Ramos (cell line): ENCODE results near the gene DAGLA.

Experiments used
- in situ Hi-C: fragments of 300-500 bp; cut with MboI; formaldehyde crosslinking; loops from one replicate; pipeline ENCODE4 v1.14.3; 2022; ENCODE audit warnings: low sequenced_read_pairs; ENCODE audit not compliant: unreplicated experiment

DAGLA gene

DNA sequence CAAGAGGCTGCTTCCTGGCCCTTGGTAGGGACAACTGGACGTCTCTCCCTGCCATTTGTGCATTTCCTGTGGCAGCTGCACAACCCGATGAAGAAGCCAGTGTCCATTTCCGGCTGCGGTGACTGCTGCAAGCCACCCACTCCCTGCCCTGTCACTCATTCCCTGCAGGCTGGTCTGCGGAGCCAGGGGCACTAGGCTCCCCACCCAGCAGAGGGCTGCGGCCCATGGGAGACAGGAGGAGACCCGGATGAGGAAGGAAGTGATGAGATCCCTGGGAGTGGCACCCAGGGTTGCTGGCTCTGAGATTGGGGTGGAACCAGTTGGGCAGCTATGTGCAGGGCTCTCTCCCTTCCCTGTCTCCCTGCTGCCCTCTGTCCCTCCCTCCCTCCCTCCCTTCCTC lies 62.2 kb downstream of the DAGLA start:
- in situ Hi-C loops: no loop called here

DNA sequence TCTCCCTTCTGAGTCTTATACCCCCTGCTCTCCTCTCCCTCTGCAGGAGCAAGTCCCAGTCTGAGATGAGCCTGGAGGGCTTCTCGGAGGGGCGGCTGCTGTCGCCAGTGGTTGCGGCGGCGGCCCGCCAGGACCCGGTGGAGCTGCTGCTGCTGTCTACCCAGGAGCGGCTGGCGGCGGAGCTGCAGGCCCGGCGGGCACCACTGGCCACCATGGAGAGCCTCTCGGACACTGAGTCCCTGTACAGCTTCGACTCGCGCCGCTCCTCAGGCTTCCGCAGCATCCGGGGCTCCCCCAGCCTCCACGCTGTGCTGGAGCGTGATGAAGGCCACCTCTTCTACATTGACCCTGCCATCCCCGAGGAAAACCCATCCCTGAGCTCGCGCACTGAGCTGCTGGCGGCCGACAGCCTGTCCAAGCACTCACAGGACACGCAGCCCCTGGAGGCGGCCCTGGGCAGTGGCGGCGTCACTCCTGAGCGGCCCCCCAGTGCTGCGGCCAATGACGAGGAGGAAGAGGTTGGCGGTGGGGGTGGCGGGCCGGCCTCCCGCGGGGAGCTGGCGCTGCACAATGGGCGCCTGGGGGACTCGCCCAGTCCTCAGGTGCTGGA lies 63.4 kb downstream of the DAGLA start:
- in situ Hi-C loops: no loop called here

DNA sequence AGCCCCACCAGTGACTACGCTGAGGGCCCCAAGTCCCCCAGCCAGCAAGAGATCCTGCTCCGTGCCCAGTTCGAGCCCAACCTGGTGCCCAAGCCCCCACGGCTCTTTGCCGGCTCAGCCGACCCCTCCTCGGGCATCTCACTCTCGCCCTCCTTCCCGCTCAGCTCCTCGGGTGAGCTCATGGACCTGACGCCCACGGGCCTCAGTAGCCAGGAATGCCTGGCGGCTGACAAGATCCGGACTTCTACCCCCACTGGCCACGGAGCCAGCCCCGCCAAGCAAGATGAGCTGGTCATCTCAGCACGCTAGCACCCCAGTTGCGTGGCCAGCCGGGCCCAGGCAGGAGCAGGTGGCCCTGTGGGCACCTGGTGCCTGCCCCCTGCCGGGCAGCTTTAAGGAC lies 64.0 kb downstream of the DAGLA start:
- in situ Hi-C loops: no loop called here

DNA sequence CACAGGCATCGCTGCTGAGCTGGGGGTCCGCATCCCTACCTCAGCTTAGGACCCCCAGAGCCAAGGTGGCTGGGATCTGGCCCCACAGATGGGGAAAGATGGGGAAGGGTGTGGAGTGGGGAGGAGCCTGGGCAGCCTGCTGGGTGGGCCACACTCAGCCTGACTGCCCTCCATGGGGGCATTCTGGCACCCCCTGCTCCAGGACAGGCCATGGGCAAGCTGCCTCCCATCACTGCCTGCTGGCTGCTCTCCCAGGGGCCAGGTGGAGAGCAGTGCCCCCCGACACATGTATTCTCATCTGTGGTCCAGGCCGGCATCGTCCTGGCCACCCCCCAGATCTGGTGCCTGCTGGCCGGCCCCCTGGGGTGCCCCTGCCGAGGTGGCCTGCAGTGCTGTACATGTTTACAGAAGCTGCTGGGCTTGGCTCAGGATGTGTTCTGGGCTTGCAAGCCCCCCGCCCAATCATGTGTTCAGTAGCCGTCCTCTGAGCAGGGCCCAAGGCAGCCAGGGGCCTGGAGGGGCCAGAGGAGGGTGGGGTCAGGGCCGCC lies 64.5 kb downstream of the DAGLA start:
- in situ Hi-C loops: no loop called here

DNA sequence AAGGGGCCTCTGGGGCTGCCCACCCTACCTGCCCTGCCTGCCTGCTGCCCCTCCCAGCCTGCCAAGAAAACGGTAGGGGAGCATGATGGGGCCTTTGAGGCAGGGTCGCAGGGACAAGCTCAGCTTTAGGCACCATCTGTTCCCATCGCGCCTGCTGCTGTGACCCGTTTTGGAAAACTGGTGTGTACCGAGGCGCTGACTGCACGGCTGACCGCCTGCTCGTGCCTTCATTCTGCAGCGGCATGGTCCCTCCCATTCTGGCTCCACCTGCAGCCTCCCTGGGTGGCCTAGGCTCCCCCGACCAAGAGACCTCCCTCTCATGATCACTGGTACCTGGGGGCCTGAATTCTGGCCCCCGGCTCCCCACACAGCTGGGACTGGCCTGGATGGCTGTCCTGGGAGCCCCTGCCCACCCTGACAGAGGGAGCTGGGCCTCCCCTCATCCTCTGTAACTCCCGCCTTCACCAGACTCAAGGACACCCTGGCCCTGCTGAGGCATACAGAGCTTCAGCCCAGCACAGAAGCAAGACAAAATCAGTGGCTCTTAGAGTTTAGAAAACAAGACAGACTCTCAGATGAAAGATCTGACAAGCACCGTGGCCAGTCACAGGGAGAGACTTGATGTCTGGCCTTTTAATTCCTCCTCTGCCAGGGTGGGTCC lies 65.7 kb downstream of the DAGLA start:
- in situ Hi-C loops: no loop called here

DNA sequence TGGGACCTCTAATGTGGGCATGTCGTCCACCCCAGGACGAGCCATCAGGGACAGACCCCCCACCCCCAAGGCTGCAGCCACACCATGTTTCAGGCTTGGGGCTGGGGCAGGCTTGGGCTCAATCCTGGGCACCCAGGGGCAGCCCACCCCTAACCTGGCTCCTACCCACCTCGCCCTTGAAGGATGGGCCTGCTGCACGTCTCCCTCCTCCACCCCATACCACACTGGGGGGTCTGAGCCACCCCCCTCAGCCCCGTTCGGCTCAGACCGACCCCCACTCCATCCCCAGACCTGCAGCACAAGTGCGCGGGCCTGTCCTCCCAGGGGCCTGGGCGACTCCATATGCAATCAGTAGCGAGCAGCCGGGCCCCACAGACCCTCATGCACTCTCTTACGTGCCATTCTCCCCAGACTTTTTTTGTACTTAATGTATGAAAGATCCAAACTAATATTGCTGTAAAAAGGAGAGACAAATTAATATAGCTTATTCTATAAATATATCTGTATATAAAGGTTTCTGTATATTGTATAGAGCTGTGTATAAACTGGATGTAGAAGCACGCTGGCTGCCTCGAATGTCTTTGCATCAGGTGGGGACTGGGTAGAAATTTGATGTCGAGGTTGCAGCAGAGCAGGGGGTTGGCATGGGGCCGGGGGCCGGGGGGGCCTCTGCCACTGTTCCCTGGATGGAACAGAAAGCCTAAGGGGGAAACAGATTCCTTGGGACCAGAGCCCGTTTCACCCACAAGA lies 66.4 kb downstream of the DAGLA start:
- in situ Hi-C loops: no loop called here

DNA sequence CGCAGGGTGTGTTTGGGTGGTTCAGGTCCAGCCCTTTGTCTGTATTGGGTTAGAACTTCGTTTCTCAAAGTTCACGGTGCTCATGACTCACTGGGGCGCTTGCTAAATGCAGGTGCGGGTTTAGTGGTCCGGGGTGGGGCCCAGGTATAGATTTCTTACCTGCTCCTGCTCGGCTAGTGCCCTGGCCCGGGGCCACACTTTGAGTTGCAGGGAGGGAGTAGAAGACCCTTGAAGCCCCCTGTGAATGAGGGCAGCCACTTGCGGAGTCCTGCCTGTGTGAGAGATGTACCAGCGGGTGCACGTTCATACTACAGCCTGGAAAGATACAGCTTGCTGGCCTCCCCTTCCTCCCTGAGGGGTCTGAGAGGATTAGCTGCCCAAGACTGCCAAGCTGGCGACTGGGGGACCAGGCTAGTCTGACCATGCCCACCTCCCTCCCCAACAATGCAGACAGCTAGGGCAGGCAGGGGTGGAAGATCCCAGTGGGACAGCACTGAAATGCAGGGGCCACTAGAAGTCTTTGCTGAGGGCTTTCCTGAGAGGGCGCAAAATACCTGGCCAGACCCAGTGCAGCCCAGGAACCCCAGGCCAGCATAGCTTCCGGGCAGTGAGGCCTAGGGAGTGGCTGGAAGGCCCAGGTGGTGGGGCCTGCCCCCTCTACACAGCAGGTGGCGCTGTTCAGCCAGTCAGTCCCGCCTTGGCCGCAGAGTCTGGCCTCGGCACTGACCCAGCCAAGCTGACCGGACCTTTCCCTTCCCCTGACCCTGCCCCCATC lies 67.2 kb downstream of the DAGLA start:
- in situ Hi-C loops: no loop called here

DNA sequence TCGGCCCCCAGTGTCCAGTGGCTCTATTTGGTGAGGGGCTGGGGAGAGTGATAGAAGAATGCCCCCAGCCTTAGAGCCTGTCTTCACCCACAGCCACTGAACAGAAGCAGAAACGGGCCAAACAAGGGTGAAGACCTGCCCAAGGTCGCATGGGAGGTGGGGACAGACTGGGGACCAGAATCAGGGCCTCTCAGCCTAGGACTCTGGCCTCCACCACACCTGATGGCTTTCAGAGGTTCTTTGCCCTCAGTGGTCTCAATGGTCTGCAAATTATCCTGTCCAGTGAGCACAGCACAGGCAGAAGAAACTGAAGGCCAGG lies 67.7 kb downstream of the DAGLA start:
- in situ Hi-C loops: no loop called here

DNA sequence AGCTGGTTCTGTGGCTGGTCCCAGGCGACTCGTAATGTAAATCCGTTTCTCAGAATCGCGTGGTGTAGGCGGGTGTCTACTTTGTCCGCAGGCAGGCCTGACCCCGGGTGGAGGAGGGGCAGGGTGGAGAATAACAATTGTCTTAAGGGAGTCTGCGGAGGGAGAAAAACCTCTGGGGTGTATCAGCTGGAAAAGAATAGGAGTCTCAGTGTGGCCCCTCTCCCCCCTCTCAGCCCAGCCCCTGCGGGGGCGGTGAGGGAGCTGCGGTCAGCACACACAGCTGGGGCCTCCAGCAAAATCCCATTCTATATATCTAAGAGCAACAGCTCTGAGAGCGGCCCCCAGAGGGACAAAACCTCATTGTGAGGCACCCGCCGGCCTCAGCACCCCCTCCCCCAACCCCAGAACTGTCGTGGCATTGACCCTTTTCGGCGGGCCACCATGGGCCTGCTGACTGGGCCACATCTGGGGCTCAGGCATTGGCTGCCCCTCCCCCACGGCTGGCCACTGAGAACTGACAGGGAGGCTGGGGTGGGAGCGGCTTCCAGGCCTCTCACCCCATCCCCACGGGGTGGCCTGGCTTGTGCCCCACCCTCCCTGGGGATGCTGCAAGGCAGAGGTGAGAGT lies 69.5 kb downstream of the DAGLA start:
- in situ Hi-C loops: no loop called here

DNA sequence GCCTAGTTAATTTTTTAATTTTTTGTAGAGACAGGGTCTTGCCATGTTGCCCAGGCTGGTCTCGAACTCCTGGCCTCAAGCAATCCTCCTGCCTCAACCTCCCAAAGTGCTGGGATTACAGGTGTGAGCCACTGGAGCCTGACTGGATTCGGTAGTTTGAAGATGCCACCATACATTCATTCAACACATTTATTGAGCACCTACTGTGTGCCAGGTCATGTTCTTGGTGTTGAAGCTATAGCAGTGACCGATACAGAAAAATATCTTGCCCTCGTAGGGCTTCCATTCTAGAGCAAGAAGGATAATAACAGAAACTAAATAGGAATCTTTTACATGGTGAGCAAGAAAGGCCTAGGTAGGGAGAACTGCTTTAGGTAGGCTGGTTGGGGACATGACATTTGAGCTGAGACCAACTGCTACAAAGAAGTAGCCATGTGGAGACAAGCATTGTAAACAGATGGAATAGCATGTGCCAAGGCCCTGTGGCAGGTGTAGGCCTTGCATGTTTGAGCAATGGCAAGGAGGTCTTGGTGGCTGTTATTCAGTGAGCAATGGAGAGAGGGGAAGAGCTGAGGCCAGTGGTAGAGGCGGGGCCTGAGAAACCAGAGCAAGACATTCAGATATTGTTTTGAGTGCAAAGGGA lies 70.6 kb downstream of the DAGLA start:
- in situ Hi-C loops: no loop called here

DNA sequence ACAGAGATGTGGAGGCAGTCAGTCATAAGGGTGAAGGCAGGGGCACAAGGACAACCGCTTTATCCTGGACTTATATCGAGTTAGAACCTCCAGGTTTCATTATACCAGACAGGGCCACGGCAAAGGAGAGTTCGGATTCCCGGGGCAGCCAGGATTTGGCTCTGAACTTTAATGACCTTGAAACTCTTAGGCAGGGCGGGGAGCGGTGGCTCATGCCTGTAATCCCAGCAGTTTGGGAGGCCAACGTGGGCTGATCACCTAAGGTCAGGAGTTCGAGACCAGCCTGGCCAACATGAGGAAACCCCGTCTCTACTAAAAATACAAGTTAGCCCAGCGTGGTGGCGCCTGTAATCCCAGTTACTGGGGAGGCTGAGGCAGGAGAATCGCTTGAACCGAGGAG lies 71.2 kb downstream of the DAGLA start:
- in situ Hi-C loops: no loop called here

DNA sequence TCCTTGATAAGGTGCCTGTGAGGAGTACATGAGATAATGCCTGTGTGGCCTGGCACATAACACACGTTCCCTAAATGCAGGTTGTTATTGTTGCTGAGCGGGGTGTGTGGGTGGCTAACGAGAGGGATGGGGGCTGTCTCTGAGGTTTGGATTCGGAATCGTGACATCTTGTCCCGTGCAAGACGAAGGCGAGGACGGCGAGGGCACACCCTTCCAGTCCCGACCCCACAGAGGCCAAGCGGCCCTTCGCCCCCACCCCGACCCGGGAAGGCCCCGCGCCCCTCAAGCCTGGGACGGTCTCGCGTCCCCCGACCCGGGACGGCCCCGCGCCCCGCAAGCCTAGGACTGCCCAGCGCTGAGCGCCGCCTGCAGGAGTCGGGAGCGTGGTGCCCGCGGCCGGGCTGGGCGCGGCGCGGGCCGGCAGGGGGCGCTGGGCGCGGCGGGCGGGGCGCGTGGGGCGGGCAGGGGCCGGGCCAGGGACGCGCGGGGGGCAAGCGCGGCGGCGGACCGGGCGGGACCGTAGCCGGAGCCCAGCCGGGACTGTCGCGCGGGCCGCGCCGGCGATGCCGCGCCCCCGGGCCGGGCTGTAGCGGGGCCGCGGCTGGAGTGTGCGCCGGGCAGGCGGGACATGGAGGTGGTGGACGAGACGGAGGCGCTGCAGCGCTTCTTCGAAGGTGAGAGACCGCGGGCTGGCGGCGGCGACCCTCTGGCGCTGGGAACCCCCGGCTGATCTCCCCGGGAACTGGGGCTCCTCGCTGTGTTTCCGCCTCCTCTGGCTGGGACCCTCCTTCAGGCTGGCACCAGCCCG lies 72.1 kb downstream of the DAGLA start, which contains the start of gene MYRF:
TSS of gene MYRF (plus strand) at position 520 of the 808 bp plus-strand sequence. CDS start at position 629, 109 bp downstream.
- in situ Hi-C loops: no loop called here

DNA sequence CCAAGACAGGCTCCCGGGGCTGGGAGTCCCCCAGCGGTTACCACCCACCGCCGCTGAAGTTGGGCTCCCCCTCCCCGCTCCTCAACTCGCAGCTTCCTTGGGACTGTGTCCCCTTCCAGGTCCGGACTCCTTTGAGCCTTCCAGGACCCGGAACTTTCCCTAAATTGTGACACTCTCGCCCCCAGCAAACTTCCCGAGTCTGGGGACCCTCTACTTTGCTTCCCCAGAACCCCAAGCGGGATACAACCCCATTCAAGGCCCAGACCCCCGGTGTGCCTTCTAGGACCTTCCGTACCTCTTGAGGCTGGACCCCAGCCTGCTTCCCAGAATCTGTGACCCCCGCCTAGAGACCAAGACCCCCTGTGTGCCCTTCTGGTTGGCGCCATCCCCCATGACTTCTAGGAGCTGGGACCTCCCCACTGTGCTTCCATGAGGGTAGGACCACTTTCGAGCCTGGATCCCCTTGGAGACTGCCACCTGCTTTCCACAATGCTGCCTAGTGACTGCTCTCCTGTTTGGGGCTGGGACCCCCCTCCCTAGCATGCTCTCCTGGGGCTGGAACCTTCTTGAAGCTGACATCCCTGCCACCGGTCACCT lies 72.8 kb downstream of the DAGLA start:
- in situ Hi-C loops: no loop called here

DNA sequence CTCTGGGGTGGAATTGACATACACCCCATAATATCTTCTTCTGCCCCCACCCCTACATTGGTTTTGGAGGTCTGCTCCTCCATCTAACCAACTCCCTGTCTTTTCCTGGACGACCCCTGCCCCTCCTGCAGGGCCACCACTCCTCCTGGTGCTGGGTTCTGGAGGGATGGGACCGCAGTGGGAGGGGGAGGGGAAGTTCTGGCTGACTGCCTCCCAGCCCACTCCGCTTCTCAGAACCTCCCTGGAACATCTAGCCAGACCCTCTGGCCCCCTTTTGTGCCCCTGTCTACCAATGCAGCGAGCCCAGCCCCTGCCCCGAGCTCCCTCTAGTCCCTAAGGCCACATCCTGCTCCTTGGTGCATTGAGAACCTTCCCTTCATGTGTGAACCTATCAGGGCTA lies 73.5 kb downstream of the DAGLA start:
- in situ Hi-C loops: no loop called here

DNA sequence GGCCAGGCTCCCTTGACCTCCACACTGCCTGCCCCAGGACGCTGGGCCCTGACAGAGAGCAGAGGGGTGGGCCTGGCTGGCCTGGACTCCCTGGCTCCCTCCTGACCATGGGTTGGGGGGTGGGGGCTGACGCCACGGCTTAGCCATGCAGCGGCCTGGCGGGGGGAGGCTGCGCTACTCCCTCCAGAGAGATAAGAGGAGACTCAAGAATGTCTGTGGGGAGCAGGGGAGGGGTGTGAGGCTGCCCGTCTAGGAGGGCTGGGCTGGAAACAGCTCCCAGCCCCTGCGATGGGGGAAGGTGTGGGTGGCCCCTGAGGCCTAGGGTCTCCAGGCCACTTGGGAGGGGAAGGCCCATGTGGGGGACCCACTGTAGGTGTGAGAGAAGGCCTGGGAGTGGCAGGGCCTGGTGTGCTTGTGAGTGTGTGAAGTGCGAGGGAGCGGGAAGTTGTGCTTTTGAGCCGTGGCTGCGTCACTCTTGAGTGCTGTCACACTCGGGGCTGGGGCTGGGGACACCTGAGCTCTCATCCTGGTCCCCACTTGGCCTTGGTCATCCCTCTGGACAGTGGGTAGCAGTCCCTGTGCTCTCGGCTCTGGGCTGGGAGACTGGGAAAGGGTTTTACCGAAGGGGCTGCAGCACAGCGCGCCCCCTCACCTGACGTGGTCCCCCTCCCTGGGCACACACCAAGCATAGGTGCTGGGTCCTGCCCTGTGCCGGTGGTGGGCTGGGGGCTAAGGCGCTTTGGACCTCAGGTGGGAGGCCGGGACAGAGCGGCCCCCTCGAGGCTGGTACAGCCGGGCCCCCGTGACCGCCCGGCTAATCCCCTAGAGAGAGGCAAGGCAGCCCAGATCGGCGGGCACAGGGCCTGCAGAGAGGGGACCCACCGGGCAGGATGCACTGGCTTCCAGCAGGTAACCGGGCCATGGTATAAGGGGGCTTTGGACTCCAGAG lies 74.6 kb downstream of the DAGLA start:
- in situ Hi-C loops: no loop called here

DNA sequence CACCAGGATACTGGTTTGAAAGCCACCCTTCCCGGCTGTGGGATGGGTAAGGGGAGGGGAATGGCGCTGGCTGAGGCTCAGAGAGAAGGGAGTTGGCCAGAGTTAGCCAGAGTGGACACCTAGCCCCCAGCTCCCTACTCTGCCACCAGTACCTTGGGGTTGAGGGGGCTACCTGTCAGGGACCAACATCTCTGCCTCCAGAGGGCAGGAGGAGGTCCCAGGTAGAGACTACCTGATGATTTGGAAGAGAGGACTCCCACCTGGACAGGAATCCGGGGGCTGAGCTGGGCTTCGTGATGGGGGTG lies 75.9 kb downstream of the DAGLA start:
- in situ Hi-C loops: no loop called here

DNA sequence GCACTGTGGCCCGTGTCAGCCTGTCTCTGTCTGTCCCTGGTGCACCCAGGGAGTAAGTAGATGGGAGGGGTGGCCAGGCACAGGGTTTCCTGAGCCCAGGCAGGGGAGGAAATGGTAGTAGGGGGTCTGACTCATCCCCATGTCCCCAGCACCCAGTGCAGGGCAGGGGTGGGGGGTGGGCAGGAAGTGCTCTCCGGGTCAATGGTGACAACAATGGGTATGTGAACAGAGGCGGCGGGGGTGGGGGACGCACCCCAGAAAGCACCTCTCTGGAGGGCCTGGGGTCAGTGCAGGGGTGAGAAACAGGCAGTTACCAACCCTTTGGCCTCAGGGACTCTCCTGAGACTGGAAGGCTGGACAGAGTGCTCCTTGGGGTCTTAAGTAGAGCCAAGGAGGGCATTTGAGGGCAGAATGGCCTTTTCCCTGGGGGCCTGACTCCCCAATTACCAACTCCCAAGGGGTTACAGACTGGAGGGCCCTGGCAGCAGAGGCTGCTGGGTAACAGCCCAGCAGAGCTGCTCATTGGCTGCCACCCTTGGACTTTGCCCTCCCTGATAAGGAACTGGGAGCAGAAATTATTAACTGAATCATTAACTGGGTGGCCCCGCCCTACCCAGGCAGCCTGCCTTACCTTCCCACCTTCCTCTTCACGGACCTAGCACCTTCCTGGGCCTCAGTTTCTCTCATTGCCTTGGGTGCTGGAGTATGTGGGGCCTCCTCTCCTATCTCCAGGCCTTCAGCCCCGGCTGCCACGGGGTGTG lies 76.4 kb downstream of the DAGLA start:
- in situ Hi-C loops: no loop called here
